HL-60/S4 treated with retinoic acid at 250 ng/mL for 4 days and 3 days (cell line): ENCODE data around the gene EHMT2.
"Not testable (repeated sequence)": the region's sequence is repeated elsewhere in the genome, so short reads cannot be mapped to it uniquely, and the experiment has no call there.

ENCODE experiments used
- in situ Hi-C: fragments of 300-500 bp; cut with MboI; formaldehyde crosslinking; loops from 2 replicates; pipeline ENCODE4 v1.7.0; 2022; ENCODE audit warnings: low sequenced_read_pairs

The EHMT2 gene

GRCh38 chr6:31871046-31871659 is 26.3 kb downstream of the EHMT2 start:
- in situ Hi-C loops: no loop called here

GRCh38 chr6:31870385-31870921 is 27.0 kb downstream of the EHMT2 start:
- in situ Hi-C loops: no loop called here

- in situ Hi-C loops: no loop called here
These were observed 28.2 kb downstream of the EHMT2 start for GRCh38 chr6:31869343-31869742.

- in situ Hi-C loops: not testable (repeated sequence)
These were observed 28.9 kb downstream of the EHMT2 start for GRCh38 chr6:31868658-31868971.

- in situ Hi-C loops: no loop called here
These were observed 32.0 kb downstream of the EHMT2 start for GRCh38 chr6:31865205-31866118.

GRCh38 chr6:31864818-31865204 is 32.7 kb downstream of the EHMT2 start:
- in situ Hi-C loops: no loop called here

GRCh38 chr6:31864123-31864562 is 33.4 kb downstream of the EHMT2 start:
- in situ Hi-C loops: not testable (repeated sequence)

GRCh38 chr6:31862344-31863235 is 34.9 kb downstream of the EHMT2 start, which contains the start of gene NEU1:
NEU1 (minus strand) TSS chr6:31862821; CDS start chr6:31862776, 45 bp downstream.
- in situ Hi-C loops: no loop called here

GRCh38 chr6:31861919-31862343 is 35.6 kb downstream of the EHMT2 start:
- in situ Hi-C loops: no loop called here

GRCh38 chr6:31861150-31861549 is 36.3 kb downstream of the EHMT2 start:
- in situ Hi-C loops: no loop called here

GRCh38 chr6:31860349-31860748 is 37.1 kb downstream of the EHMT2 start:
- in situ Hi-C loops: no loop called here

GRCh38 chr6:31859923-31860322 is 37.6 kb downstream of the EHMT2 start:
- in situ Hi-C loops: no loop called here

- in situ Hi-C loops: no loop called here
These were observed 38.8 kb downstream of the EHMT2 start for GRCh38 chr6:31858707-31859106.

GRCh38 chr6:31857774-31858173 is 39.7 kb downstream of the EHMT2 start:
- in situ Hi-C loops: not testable (repeated sequence)

- in situ Hi-C loops: not testable (repeated sequence)
These were observed 45.3 kb downstream of the EHMT2 start for GRCh38 chr6:31851980-31852718.

GRCh38 chr6:31851485-31851832 is 46.0 kb downstream of the EHMT2 start:
- in situ Hi-C loops: no loop called here

GRCh38 chr6:31850765-31851484 is 46.6 kb downstream of the EHMT2 start:
- in situ Hi-C loops: no loop called here

- in situ Hi-C loops: no loop called here
These were observed 50.1 kb downstream of the EHMT2 start for GRCh38 chr6:31847276-31847978.

- in situ Hi-C loops: no loop called here
These were observed 53.0 kb downstream of the EHMT2 start for GRCh38 chr6:31844507-31844906.
